Fibroblast of upper back skin (primary cell): ENCODE results near the gene ATP2B3.

ENCODE experiments used
- DNase-seq: peaks from one replicate; pipeline ENCODE4 v3.0.0-alpha.2; 2013

Gene ATP2B3

DNA sequence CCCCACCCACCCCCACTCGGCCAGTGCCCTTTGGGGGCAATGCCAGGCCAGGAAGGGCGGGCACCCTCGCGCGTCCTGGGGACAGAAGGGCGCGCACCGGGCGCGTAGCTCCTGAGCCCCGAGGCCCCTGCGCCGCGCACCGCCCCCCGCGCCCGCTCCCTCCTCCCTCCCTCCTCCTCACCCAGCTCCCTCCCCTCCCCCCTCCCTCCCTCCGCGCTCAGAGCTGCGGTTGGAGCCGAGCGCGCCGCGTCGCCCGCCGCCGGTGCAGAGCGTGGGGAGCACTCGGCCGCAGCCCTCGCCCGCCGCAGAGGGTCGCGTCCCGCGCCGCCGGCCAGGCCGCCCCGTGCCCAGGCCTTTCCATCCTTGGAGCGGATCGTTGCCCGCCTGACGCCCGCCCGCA lies at the start of gene ATP2B3:
TSS of gene ATP2B3 (plus strand) at position 220 of the 400 bp plus-strand sequence. CDS start 18,606 bp downstream, outside the sequence.
- DNase-seq: no peak

GRCh38 chrX:153468008-153468580 lies 49.3 kb upstream of the ATP2B3 start:
- DNase-seq: peak; percentile 31

DNA sequence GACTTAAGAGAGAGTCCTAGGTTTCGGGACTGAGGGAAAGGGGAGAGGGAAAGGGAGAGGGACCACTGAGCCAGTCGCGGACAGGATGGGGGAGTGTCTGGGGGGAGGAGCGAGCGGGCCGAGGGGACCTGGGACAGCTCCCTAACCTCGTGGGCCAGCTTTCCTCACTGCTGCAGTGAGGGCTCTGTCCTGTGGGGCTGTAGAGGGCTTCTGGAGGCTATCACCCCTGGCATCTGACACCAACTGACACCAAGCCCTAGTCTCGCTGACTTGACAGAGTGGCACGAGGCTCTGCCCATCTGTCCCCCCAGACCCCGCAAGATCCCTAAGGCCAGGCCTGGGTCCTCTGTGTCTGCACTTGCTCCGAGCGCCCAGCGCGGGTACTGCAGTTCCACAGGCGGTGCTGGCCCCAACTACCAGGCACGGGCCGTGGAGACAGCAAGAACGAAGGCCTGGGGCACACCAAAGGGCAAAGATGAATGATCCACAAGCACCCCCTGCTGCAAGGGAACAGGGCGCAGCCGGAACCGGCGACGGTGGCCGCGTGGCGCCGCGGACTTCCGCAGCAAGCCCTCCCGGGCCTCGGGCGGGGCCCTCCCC lies 47.5 kb upstream of the ATP2B3 start:
- no peak for DNase-seq

GRCh38 chrX:153470411-153471363 lies 46.8 kb upstream of the ATP2B3 start, which contains the start of gene HAUS7:
Gene HAUS7 (minus strand): TSS chrX:153470576. CDS start chrX:153470557, 19 bp downstream.
- peak; percentile 90 for DNase-seq

GRCh38 chrX:153471663-153472280 lies 45.7 kb upstream of the ATP2B3 start:
- DNase-seq: peak; percentile 82

- no peak for DNase-seq
Observed at GRCh38 chrX:153473126-153473525, 44.3 kb upstream of the ATP2B3 start.

GRCh38 chrX:153474266-153474665 lies 43.2 kb upstream of the ATP2B3 start:
- no peak for DNase-seq

DNA sequence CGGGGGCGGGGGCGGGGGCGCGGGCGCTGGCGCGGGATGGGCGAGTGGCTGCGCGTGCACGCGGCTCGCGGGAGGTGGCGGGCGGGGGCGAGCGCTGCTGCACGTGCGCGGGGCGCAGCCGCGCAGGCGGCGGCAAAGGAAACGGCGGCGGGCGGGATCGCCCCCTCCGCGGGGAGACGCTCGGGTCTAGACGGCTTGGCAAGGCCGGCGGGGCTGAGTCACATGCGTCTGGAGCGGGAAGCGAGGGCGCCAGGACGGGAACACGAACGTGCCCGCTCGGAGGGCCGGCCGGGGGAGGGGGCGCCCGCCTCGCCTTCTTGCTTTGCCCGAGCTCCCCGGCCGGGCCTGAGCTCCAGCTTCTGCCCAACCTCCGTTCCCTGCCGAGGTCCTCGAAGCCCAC lies 42.7 kb upstream of the ATP2B3 start:
- DNase-seq: peak; percentile 82

- DNase-seq: peak; percentile 54
Observed at GRCh38 chrX:153475271-153475670, 42.2 kb upstream of the ATP2B3 start.

- DNase-seq: no peak
Observed at GRCh38 chrX:153475751-153476281, 41.6 kb upstream of the ATP2B3 start.

GRCh38 chrX:153476666-153477363 lies 40.6 kb upstream of the ATP2B3 start:
- peak; percentile 91 for DNase-seq

GRCh38 chrX:153477364-153477857 lies 40.0 kb upstream of the ATP2B3 start:
- no peak for DNase-seq

DNA sequence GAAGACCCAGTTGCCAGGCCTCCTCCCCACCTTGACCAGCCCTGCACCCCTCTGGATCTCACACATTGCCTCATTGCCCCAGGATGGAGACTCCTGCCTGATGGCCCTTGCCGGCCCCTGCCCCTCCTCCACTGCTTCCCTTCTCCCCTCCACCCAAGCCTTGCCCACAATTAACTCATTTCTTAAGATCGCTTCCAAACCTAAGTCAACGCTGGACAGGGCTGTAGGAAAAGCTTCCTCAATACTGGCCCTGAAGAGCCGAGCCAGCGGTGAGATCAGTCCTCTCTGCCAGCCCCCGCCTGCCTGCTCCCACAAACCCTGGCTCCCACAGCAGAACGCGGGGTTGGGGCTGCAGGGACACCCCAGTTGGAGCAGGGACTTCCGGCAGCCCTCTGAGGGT lies 39.5 kb upstream of the ATP2B3 start:
- peak; percentile 69 for DNase-seq

DNA sequence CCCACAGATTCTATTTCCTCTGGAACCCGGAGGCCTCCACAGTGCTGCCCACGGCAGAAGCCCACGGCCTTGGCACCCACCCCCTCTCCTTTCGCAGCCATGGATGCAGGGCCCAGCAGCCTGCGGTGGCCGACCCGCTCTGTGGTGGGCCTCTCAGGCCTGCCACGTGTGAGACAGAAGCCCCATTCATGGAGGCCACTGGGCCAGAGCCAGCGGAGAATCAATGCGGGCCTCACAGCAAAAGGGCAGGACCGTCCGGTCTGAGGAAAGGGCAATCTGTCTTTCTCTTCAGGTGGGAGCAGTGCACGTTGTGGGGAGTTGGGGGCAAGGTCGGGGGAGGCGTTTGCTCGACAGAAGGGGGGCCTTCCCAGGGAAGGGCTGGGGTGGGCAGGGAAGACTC lies 38.7 kb upstream of the ATP2B3 start:
- DNase-seq: no peak

- no peak for DNase-seq
Observed at GRCh38 chrX:153481043-153481442, 36.4 kb upstream of the ATP2B3 start.

DNA sequence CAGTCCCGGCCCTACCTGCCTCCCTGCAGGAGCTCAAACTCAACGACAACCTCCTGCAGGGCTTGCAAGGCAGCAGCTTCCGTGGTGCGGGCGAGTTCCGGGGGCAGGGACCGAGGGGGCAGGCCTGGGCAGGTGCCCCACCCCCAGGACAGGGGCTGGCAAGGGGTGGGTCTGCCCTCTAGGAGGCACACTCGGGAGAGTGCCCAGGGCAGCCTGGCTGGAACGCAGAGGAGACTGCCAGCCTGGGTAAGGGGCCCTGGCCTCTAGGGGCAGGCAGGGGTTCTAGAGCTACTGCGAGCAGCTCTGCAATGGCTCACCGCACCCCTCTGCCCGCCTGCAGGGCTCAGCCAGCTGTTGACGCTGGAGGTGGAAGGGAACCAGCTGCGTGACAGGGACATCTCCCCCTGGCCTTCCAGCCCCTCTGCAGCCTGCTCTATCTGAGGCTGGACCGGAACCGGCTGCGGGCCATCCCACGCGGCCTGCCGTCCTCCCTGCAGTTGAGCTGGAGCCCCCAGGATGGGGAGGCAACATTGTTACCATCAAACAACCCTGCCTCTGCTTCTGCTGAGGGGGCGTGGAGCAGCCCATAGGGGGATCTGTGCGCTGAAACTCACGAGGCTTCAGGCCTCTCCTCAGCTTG lies 34.9 kb upstream of the ATP2B3 start:
- DNase-seq: no peak

GRCh38 chrX:153485396-153486080 lies 31.9 kb upstream of the ATP2B3 start:
- DNase-seq: no peak

GRCh38 chrX:153486171-153486570 lies 31.3 kb upstream of the ATP2B3 start:
- DNase-seq: no peak

DNA sequence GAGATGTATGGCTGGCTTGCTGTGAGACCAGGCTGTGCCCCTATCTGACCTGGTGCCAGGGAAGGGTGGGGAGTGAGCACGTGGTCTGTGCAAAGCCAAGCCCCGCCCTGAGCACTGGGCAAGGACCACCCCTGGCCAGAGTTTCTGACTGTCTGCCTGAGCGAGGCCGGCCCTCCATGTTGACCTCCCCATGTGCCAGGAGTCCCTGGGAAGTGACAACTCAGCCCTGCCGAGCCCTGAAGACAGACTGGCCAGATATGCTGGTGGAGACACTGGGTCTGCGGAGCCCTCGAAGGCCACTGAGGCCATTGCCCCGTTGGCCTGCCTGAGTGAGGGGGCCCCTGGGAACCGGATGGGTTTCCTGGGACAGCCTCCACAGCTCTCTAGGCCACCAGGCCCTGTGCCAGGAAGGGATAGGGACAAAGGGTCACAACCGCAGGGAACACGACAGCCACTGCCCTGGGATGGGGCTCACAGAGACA lies 29.8 kb upstream of the ATP2B3 start:
- no peak for DNase-seq

GRCh38 chrX:153488231-153488914 lies 29.1 kb upstream of the ATP2B3 start:
- DNase-seq: peak; percentile 58
